Neural crest cell (in vitro differentiated cells): ENCODE results near the gene USP22. TPM values are rescaled to one million over a fixed set of nuclear protein-coding genes. Genes with fewer than 3 reads are reported as not detected.

Experiments used
- DNase-seq: peaks from one replicate; pipeline ENCODE4 v3.0.0; 2021; ENCODE audit warnings: low read depth, mixed read lengths, low spot score
- H3K27ac Mint-ChIP-seq: one replicate; pipeline ENCODE4 v1.8.0; 2021; ENCODE audit warnings: mild to moderate bottlenecking, mixed read lengths; ENCODE audit not compliant: unreplicated experiment
- H3K27me3 Mint-ChIP-seq: 2 replicates; pipeline ENCODE4 v1.8.0; 2021; ENCODE audit warnings: low read depth, mild to moderate bottlenecking, mixed read lengths
- H3K36me3 Mint-ChIP-seq: 2 replicates; pipeline ENCODE4 v1.8.0; 2021; ENCODE audit warnings: low read depth, mild to moderate bottlenecking, mixed read lengths
- H3K4me1 Mint-ChIP-seq: 2 replicates; pipeline ENCODE4 v1.8.0; 2021; ENCODE audit warnings: mixed read lengths
- H3K4me3 Mint-ChIP-seq: one replicate; pipeline ENCODE4 v1.8.0; 2021; ENCODE audit warnings: mild to moderate bottlenecking, mixed read lengths
- H3K9me3 Mint-ChIP-seq: 2 replicates; pipeline ENCODE4 v1.8.0; 2021; ENCODE audit warnings: mixed read lengths
- total RNA-seq: library from RNA; stranded (reverse); gene quantifications from 2 replicates; pipeline ENCODE4 v1.2.1, GENCODE V29; 2021
- TF ChIP-seq, protein P1 (sequence below): fragments of 200-600 bp; sonication (generic); conservative IDR thresholded peaks from 2 replicates; pipeline ENCODE4 v1.5.0; 2021; ENCODE audit warnings: antibody characterized with exemption, mild to moderate bottlenecking

Gene USP22
- total RNA-seq, 1 donor from 2014 or later, result 390 TPM

DNA sequence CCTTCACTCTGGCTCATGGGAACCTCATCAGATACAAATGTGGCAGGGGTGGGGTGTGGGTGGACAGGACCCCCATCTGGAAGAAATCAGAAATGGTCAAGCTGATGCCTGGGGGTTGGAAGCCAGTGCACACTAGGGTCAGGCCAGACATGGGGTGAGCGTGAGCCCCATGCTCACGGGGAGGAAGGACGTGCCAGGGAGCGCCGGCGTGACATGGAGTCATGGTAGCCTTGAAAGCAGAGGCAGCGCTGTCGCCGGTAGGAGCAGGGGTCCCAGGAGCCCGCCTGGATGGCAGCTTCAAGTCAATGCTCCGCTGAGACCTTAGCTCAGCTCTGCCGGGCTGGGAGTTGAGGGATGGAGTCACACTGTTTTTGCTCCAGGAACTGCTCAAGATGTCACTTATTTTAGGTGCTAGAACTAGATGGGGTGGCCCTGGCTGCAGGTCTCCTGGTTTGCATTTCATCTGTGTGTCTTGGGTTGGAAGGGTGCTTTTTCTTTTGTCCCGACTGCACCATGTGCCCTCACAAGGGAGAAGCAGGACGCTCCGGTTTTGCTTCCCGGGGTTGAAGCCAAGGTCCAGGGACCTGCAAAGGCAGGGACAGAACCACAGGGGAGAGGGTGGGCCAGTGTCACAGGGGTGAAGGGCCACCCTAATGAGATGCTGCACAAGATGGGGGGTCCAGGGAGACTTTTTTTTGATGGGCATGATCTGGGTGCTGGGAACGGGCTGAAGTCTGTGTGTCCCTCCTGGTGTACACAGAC is 51.4 kb downstream of the USP22 start:
- Mint-ChIP-seq H3K9me3 (peaks cover 4% of the 10 kb centered on the region), H3K27ac (peak overlapping the region; percentile 43), H3K36me3 (peaks cover 13% of the 10 kb centered on the region), H3K27me3 (peaks cover 12% of the 10 kb centered on the region), H3K4me3 (peak overlapping the region; percentile 44), H3K4me1 (peaks cover 39% of the 10 kb centered on the region)
- DNase-seq, result no peak
- TF ChIP-seq, protein P1, sequence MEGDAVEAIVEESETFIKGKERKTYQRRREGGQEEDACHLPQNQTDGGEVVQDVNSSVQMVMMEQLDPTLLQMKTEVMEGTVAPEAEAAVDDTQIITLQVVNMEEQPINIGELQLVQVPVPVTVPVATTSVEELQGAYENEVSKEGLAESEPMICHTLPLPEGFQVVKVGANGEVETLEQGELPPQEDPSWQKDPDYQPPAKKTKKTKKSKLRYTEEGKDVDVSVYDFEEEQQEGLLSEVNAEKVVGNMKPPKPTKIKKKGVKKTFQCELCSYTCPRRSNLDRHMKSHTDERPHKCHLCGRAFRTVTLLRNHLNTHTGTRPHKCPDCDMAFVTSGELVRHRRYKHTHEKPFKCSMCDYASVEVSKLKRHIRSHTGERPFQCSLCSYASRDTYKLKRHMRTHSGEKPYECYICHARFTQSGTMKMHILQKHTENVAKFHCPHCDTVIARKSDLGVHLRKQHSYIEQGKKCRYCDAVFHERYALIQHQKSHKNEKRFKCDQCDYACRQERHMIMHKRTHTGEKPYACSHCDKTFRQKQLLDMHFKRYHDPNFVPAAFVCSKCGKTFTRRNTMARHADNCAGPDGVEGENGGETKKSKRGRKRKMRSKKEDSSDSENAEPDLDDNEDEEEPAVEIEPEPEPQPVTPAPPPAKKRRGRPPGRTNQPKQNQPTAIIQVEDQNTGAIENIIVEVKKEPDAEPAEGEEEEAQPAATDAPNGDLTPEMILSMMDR, result no peak

DNA sequence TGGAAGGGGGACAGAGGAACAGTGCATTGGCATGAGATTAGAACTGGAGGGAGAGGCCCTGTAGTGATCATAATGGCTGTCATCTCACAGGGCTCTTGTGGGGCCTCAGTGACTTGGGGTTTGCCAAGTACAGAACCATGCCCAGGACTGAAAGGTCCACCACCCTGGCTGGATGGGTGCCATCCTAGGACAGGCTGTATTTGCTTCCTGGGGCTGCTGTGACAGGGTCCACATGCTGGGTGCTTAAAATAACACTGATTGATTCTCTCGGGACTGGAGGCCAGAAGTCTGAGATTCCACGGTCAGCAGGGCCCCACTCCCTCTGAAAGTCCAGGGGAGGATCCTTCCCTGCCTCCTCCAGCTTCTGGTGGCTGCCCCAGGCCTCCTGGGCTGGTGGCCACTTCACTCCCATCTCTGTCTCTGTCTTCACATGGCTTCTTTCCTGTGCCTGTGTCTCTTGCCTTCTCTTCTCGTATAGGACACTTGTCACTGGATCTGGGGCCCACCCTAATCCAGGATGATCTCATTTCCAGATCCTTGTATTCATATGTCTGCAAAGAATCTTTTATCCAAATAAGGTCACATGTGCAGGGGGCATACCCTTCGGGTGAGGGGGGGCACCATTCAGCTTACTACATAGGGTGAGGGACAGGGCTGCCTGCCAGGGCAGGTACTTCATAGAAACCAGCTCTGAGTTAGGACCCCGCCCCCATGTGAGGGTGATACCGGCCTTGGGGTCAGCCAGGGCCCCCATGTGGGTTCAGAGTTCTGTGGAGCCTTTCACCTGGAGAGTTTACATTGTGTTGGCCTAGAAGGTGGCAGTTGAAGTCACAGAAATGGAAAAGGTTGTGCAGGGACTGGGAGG is 52.6 kb downstream of the USP22 start:
- Mint-ChIP-seq H3K36me3 (peaks cover 13% of the 10 kb centered on the region), H3K4me3 (peak overlapping the region; percentile 77), H3K27me3 (peaks cover 12% of the 10 kb centered on the region), H3K9me3 (peaks cover 4% of the 10 kb centered on the region), H3K27ac (peak overlapping the region; percentile 95), H3K4me1 (peaks cover 39% of the 10 kb centered on the region)
- TF ChIP-seq, protein P1, result no peak
- no peak for DNase-seq

DNA sequence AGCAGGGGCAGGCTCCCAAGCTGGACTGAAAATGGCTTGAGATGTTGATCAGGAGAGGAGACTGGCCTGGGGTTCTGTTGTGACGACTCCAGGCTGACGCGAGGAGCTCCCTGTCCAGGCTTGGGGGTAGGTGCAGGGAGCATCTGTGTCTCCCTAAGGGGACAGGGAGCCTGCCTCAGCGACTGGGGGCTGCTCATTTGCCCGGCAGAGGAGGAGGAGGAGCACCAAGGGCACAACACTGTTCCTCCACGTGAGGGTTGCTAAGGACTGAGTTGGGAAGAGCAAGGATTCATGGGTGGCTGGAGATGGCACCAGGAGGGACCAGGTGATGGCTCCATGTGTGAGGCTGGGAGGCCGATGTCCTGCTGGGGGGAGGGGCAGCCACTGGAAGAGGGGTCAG is 53.3 kb downstream of the USP22 start:
- Mint-ChIP-seq H3K27me3 (peaks cover 12% of the 10 kb centered on the region), H3K27ac (peak overlapping the region; percentile 81), H3K4me1 (peaks cover 39% of the 10 kb centered on the region), H3K4me3 (peak overlapping the region; percentile 14), H3K36me3 (peaks cover 13% of the 10 kb centered on the region), H3K9me3 (peaks cover 4% of the 10 kb centered on the region)
- TF ChIP-seq, protein P1, result no peak
- no peak for DNase-seq

DNA sequence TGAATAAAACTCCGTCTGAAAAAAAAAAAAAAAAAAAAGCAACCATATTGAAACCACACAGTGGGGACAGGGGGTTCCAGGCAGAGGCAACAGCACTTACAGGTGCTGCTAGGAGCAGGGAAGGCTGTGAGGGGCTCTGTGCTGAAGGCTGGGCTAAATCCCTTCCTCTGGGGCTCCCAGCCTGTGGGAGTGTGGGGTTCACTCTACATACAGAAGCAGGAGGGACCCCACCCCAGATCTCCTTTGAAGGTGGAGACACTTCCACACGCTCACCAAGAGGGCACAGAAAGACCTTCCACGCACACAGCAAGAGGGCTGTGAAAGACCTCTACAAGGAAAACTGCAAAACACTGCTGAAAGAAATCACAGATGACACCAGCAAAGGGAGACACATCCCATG is 53.9 kb downstream of the USP22 start:
- Mint-ChIP-seq H3K27ac (no peak overlapping the region), H3K4me1 (peaks cover 37% of the 10 kb centered on the region), H3K27me3 (peaks cover 12% of the 10 kb centered on the region), H3K9me3 (peaks cover 4% of the 10 kb centered on the region), H3K4me3 (no peak overlapping the region), H3K36me3 (peaks cover 13% of the 10 kb centered on the region)
- no peak for DNase-seq
- TF ChIP-seq, protein P1, result no peak

DNA sequence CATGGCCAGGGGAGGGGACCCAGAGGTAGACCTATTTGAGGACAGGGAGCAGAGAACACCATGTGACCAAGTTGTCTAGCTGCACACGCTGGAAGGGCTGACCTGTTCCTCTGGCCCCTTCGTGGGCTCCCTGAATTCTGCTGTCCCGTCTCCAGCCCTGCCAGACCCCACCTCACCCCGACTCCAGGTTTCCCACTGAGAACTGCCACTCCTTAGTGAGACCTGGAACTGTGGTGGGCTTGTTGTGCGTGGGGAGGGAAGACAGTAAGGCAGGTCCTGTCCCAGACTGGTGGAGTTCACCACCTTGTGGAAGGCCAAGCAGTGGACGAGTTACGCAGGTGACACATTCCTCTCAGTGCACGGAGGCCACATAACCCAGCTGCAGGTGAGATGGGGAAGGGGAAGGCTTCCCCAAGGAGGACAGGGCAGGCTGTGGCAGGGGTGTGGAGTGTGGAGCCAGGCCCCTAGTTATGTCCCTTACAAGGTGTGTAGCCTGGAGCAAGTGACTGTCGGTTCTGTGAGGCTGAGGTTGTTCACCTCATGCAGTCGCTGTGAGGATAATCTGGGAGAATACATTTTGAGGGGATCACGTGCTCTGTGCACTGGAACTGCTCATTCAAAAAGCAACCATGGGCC is 54.7 kb downstream of the USP22 start:
- H3K4me1 Mint-ChIP-seq, result peaks cover 29% of the 10 kb centered on the region
- no peaks in the 10 kb centered on the region for H3K9me3 Mint-ChIP-seq
- no peak for DNase-seq
- no peak overlapping the region for H3K4me3 Mint-ChIP-seq
- H3K27ac Mint-ChIP-seq, result peak overlapping the region; percentile 50
- peaks cover 16% of the 10 kb centered on the region for H3K36me3 Mint-ChIP-seq
- H3K27me3 Mint-ChIP-seq, result peaks cover 7% of the 10 kb centered on the region
- TF ChIP-seq, protein P1, result no peak
